ENCODE data around the gene RTN4.

The RTN4 gene

GRCh38 chr2:55031505-55031904, 18.7 kb downstream of the RTN4 start:
- no peak for DNase-seq

- DNase-seq = no peak
Observed at GRCh38 chr2:55030766-55031165, 19.5 kb downstream of the RTN4 start.

- no peak for DNase-seq
Observed at GRCh38 chr2:55029098-55029497, 21.2 kb downstream of the RTN4 start.

- no peak for DNase-seq
Observed at GRCh38 chr2:55027226-55027625, 23.0 kb downstream of the RTN4 start.

DNA sequence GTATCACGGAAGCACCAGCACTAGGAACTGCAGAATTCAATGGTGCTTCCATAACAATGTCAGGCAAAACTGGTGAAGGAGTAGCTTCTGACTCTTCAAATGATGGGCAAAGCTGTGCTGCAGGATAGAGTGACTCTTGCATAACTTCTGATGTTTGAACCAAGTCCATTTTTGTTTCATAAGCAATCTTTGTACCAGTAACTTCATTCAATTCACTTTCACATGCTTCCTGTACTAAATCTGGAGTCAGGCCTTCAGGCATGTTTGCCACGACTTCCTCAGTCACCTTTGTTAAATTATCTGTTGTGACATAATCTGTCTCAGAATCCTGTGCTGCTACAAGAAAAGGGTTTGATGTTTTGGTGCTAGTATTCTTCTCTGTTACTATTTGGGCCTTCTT, 24.0 kb downstream of the RTN4 start:
- DNase-seq = no peak

- DNase-seq = no peak
Observed at GRCh38 chr2:55025627-55026026, 24.6 kb downstream of the RTN4 start.

GRCh38 chr2:55025082-55025481, 25.2 kb downstream of the RTN4 start:
- no peak for DNase-seq

GRCh38 chr2:55022476-55022875, 27.8 kb downstream of the RTN4 start:
- DNase-seq = no peak

- DNase-seq = no peak
Observed at GRCh38 chr2:55019526-55020258, 30.6 kb downstream of the RTN4 start.

DNA sequence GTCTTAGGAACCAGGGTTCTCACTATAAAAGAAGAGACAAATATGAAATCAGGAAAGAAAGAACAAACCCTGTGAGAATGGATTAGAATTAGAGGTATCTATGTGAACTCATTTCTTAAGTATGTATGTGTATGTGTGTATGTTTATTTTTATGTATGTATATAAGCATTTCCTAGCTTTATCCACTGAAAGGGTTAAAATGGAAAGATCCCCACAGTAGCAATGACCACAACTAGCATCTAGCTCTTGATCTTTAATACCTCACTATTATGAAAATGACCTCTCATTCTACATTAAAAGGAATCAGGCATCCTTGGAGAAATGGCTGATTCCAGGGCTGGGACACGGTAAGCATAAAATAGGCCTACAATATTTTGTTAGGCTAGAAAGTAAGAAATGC, 31.6 kb downstream of the RTN4 start:
- DNase-seq = no peak

DNA sequence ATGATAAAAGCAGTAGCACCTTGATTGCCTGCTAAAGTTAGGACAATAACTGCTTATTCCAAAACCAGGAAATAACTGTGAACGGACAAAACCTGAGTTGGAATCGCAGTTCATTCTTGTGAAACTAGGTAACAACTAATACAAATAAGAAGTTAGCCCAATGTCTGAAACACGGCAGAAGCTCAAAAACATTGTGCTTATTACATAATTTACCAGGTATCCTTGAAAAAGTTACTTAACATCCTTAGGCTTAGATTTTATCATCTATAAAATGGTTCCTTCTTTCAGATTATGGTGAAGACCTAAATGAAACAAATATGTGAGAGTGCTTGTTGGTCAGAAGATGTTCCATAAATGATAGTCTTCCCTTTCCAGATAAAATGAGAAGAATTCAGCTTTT, 32.4 kb downstream of the RTN4 start:
- no peak for DNase-seq

DNA sequence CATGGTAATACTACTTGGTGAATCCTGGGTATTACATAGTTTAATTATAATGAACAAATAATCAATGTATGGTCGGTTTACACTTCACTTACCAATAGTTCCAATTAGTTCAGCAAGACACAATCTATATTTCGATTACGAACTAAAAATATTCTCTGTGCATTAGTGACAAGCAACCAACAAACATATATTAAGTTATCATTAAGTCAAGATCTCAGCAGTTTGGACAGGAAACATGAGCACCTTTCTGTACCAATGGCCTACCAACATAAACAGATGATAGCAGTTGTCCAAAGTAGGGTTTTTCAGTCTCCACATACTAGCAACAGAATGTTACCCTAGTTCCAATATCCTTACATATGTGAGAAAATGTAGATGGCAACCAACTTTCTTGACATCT, 32.8 kb downstream of the RTN4 start:
- DNase-seq = no peak

DNA sequence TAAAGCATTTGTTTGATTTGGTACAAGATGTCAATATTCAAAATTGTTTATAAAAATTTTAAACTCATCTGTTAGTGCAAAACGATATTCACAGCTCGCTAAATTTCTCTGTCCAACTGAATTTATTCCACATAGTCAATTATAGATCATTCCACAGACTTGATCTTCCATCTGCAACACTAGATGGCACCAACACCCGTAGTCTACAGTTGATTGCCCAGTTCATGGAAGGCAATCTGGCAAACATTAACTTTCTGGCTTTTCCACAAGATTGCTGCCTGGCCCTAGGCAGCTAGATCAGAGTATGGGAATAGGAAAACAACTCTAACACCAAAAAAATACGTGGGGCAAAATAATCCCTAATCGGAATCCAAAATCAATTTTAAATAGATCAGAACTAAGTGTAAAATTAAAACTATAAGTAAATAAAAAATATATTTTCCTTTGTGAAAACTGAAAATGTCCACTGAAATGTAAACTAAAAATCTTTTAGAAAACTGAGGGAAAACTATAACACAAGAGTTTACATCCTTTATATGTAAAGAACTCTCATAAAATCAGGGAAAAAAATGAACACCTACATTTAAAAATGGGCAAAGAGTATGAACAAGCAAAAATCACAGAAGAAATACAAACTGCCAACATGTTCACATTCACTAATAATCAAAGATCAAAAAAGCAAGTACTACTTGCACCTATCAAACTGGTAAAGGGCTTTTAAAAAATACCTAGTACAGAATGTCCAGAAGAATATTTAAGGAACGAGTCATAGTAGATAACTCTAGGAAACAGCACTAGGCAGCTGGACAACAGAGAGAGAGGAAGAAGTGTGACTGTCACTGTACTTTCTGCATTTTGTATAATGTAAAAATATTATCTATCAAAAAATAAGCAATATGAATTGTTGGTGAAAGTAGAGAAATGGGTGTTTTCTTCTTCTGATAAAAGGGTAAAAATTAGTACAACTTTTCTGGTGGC, 35.0 kb downstream of the RTN4 start:
- peak; percentile 30 for DNase-seq

DNA sequence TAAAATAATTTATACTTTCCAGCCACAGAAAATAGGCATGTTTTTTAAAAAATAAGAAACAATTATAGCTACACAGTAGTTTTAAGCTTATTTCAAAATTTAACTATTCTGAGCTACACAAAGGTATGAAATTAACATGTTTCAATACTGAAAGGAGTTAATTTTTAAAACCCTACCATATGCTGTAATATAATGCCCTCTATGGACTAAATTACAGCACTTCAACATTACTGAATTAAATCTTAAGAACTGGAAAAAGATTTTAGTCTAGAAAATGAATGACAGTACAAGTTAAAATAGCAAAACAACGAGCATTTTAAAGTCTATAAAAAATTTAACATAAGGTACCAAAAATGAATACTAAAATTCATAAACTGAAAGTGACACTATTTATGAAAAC, 36.3 kb downstream of the RTN4 start:
- no peak for DNase-seq

DNA sequence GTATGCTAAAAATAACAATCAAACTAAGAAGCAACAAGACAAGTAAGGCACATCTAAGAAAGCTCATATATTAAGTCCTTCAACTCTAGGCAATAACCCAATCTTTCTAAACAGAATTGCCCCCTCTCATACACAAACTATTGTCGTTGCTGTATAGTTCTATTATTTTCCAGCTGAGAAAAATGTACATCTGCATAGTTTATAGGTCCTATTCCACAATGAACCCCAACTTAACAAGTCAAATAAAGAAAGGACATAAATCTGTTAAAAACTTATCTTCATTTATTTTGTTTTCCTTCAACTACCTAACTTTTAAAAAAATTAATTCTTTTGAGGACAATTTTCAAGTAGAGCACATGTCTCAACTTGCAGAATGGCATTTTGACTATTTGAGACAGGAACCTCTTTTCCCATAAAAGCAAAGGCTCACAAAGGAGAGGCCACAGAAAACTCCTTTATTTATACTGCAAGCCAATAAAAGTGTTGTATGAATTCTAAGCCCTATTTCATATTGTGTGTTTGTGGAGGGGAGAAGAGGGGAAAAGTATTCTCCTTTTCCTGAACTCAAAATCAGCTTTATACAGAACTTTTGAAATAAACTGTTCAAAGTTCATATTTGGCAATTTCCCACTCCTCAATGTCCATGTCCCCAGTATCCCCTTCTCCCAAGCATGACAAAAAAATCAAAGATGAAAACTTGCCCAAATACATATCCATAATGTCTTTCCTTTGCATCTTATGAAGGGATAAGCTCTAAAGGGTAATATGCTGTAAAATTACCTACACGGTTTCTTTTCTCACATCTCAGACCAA, 37.4 kb downstream of the RTN4 start:
- no peak for DNase-seq

DNA sequence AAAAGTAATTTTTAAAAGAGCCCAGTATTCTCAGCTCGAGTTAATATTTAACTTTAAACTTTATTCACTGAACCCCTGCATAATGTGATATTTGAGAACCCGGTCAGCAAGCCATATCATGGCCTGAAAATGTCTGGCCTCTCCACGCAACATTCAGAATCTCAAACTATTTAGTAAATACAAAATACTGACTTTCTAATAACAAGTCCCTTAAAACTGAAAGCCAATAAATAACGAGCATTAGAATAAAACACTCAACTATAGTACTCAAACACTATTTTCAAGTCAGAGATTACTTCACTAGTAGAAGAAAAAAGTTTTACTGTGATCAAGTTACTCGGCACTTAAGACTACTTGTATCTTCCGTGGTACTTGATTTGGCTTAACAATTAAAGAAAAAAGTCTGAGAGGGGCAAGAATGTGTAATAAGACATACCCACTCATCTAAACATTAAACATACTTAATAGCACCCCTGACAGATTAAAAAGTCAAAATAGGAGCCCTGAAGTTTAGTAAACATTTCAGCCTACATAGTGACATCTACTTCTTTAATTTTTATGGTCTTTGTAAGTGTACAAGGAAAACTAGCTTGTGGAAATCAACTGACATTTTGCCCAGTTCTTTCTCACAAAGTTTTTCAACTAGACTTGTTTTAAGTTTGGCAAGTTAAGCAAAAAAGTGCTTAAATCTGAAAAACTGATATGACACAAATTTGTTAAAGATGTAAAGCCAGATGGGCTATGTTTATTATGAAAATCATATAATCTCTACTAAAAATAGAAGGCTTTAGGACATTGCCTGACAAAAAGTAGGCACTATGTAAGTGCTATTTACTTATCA, 38.2 kb downstream of the RTN4 start:
- no peak for DNase-seq

- DNase-seq = peak; percentile 22
Observed at GRCh38 chr2:55010915-55011314, 39.3 kb downstream of the RTN4 start.

DNA sequence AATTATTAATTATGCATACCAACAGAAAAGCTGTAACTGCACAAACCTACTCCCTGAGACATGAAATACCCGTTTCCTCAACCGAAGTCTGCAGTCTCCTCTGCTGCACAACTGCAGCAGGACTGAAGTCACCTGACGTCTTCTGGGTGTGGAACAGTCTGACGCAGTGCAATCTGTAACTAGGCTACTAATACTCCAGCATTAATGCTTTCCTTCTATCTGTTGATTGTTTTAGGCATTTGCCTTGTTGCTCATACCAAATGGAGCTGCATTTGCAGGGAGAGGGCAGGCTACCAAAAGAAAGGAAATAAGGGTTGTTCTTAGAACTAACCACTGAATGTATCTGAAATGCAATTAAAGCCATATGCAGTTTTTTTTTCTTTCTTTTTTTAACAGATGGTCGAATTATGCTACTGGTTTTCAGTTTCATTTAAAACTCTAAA, 40.1 kb downstream of the RTN4 start:
- peak; percentile 70 for DNase-seq

GRCh38 chr2:55009277-55010060, 40.8 kb downstream of the RTN4 start:
- DNase-seq = no peak

- DNase-seq = no peak
Observed at GRCh38 chr2:55006306-55006705, 43.9 kb downstream of the RTN4 start.

All from CD4-positive, alpha-beta T cell treated with Interleukin-15 for 1 hour (primary cell).